ACC112 (cell line): ENCODE measurements around the gene ANKFY1.

Source experiments
- H2AFZ ChIP-seq: fragments of 200-600 bp; sonication (generic); one replicate; pipeline ENCODE4 v1.6.0; 2017; ENCODE audit warnings: antibody characterized with exemption, low read length; ENCODE audit not compliant: unreplicated experiment
- H3K27ac ChIP-seq: fragments of 200-600 bp; sonication (generic); 2 replicates; pipeline ENCODE4 v1.5.1; 2014; ENCODE audit warnings: low read depth, mild to moderate bottlenecking, antibody characterized with exemption, low read length, moderate library complexity
- H3K27me3 ChIP-seq: fragments of 200-600 bp; sonication (generic); 2 replicates; pipeline ENCODE4 v1.6.1; 2014; ENCODE audit warnings: mild to moderate bottlenecking, antibody characterized with exemption, low read length, moderate library complexity, mixed read lengths; ENCODE audit not compliant: insufficient read depth
- H3K36me3 ChIP-seq: fragments of 200-600 bp; sonication (generic); 2 replicates; pipeline ENCODE4 v1.6.1; 2016; ENCODE audit warnings: mild to moderate bottlenecking, antibody characterized with exemption, low read length, moderate library complexity, mixed read lengths; ENCODE audit not compliant: insufficient read depth
- H3K4me1 ChIP-seq: fragments of 200-600 bp; sonication (generic); one replicate; pipeline ENCODE4 v1.6.1; 2016; ENCODE audit warnings: low read length, mixed read lengths; ENCODE audit not compliant: insufficient read depth, unreplicated experiment, control insufficient read depth
- H3K4me3 ChIP-seq: fragments of 200-600 bp; sonication (generic); 2 replicates; pipeline ENCODE4 v1.5.1; 2014; ENCODE audit warnings: mild to moderate bottlenecking, low read depth, low read length
- H3K79me2 ChIP-seq: fragments of 200-600 bp; sonication (generic); one replicate; pipeline ENCODE4 v1.6.0; 2016; ENCODE audit warnings: low read length; ENCODE audit not compliant: control insufficient read depth, unreplicated experiment, insufficient read depth

Gene ANKFY1

GRCh38 chr17:4295686-4296085 lies 31.9 kb upstream of the ANKFY1 start:
- Histone ChIP-seq H3K79me2 (peaks cover 17% of the 10 kb centered on the region), H3K27me3 (no peaks in the 10 kb centered on the region), H3K4me1 (peaks cover 5% of the 10 kb centered on the region), H3K36me3 (no peaks in the 10 kb centered on the region), H3K27ac (no peak overlapping the region), H2AFZ (no peak overlapping the region), H3K4me3 (no peak overlapping the region)

DNA sequence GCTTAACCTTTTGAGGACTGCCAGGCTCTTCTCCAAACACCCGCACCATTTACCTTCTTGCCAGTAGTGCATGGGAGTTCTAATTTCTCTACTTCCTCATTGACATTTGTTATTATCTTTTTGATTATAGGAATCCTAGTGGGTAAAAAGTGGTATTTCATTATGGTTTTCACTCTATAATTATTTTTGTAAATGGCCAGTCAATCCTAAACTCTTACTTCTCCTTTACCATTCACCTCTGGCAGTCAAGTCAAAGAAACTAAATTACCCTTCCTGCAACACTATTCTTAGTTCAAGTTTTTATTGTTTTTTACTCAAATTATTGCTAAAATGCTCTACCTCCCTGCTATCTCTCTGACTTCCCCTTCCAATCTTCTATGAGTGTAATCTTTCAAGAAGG lies 29.8 kb upstream of the ANKFY1 start:
- Histone ChIP-seq H2AFZ (no peak overlapping the region), H3K4me3 (no peak overlapping the region), H3K27me3 (no peaks in the 10 kb centered on the region), H3K79me2 (peaks cover 20% of the 10 kb centered on the region), H3K36me3 (peaks cover 4% of the 10 kb centered on the region), H3K27ac (no peak overlapping the region), H3K4me1 (peaks cover 5% of the 10 kb centered on the region)

- Histone ChIP-seq H3K36me3 (peaks cover 5% of the 10 kb centered on the region), H2AFZ (no peak overlapping the region), H3K79me2 (peaks cover 6% of the 10 kb centered on the region), H3K4me1 (no peaks in the 10 kb centered on the region), H3K27me3 (no peaks in the 10 kb centered on the region), H3K4me3 (no peak overlapping the region), H3K27ac (no peak overlapping the region)
Measured at GRCh38 chr17:4287710-4288109, 23.9 kb upstream of the ANKFY1 start.

- Histone ChIP-seq H3K79me2 (peaks cover 14% of the 10 kb centered on the region), H3K4me3 (no peak overlapping the region), H3K27ac (no peak overlapping the region), H3K27me3 (no peaks in the 10 kb centered on the region), H3K36me3 (peaks cover 18% of the 10 kb centered on the region), H3K4me1 (peaks cover 4% of the 10 kb centered on the region), H2AFZ (no peak overlapping the region)
Measured at GRCh38 chr17:4276514-4276913, 12.7 kb upstream of the ANKFY1 start.

GRCh38 chr17:4272972-4273368 lies 9.2 kb upstream of the ANKFY1 start:
- peaks cover 36% of the 10 kb centered on the region for H3K36me3 ChIP-seq
- H3K4me1 ChIP-seq = peaks cover 4% of the 10 kb centered on the region
- H2AFZ ChIP-seq = no peak overlapping the region
- H3K27ac ChIP-seq = no peak overlapping the region
- H3K27me3 ChIP-seq = no peaks in the 10 kb centered on the region
- no peak overlapping the region for H3K4me3 ChIP-seq
- H3K79me2 ChIP-seq = peaks cover 14% of the 10 kb centered on the region

DNA sequence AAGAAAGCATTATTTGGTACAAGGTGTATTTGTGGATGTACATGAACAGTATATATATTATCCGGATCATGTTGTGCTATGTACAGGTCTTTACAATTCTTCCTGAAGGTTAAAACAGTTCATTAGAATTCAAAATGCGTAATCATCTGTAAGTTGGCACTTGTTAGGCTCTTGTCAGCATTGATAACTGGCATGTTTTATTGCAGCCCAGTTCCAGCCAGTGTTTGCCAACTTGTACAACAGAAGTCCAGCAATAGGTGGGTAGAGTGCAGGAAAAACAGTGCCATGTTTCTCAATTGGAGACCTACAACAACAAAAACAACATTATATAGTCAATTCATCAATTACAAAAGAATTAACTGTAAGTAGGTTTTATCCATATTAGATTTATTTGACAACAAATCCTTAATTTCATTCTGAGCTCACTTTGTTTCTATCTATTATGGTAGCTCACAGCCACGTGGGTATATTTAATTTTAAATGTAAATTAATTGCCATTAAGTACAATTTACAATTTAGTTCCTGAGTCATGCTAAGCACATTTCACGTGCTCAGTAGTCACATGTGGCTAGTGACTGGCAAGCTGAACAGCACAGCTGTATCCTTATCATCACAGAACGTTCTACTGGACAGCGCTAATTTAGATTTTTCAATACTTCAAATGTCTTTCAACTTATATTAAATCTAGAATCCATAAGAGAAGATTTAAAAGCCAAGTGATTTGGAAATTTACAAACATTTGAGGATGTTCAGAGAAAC lies 8.6 kb upstream of the ANKFY1 start:
- H3K27ac ChIP-seq = no peak overlapping the region
- peaks cover 8% of the 10 kb centered on the region for H3K79me2 ChIP-seq
- no peak overlapping the region for H3K4me3 ChIP-seq
- no peak overlapping the region for H2AFZ ChIP-seq
- H3K4me1 ChIP-seq = peaks cover 4% of the 10 kb centered on the region
- H3K27me3 ChIP-seq = no peaks in the 10 kb centered on the region
- peaks cover 39% of the 10 kb centered on the region for H3K36me3 ChIP-seq

- Histone ChIP-seq H3K4me1 (no peaks in the 10 kb centered on the region), H3K79me2 (no peaks in the 10 kb centered on the region), H3K4me3 (no peak overlapping the region), H3K27me3 (no peaks in the 10 kb centered on the region), H2AFZ (no peak overlapping the region), H3K36me3 (peaks cover 33% of the 10 kb centered on the region), H3K27ac (no peak overlapping the region)
Measured at GRCh38 chr17:4270736-4271135, 7.0 kb upstream of the ANKFY1 start.

DNA sequence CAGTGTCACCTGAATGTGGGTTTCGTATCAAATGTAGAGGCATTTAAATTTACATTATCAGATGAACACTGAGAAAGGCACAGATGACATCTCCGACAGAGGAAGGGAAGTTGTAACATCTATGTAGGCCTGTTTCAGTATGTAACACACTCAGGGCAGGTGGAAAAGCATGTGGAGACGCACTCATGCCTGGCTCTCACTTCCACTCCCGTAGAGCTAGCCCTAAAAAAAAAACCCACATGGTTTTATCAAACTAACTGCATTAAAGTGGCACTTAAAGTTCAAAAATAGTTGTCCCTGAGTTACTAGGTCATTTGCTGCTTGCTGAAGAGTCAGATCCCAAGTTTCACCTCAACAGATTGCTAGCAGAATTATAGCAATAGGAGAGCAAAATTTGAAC lies 6.1 kb upstream of the ANKFY1 start:
- Histone ChIP-seq H3K4me1 (no peaks in the 10 kb centered on the region), H3K27me3 (no peaks in the 10 kb centered on the region), H3K27ac (no peak overlapping the region), H3K36me3 (peaks cover 33% of the 10 kb centered on the region), H3K4me3 (no peak overlapping the region), H3K79me2 (no peaks in the 10 kb centered on the region), H2AFZ (no peak overlapping the region)

DNA sequence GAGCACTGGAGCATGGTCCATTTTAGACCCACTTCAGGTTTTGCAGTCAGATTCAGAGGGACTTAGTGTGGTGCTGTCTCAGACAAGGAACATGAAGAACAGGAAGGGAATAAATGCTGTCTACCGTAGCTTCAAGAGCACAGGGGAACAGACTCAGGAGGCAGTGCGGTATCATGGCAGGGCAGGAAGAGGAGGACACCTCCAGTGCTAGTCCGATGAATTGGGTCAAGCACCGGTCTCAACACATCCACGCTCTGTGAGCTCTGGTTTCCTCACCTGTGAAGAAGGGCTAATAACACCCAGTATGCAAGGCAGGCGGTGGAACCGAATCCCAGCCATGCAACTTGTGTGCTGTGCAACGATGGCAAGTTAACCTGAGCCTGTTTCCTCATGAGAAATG lies 3.6 kb upstream of the ANKFY1 start:
- Histone ChIP-seq H3K4me1 (peaks cover 5% of the 10 kb centered on the region), H3K27ac (no peak overlapping the region), H3K36me3 (peaks cover 33% of the 10 kb centered on the region), H3K27me3 (no peaks in the 10 kb centered on the region), H3K79me2 (peaks cover 12% of the 10 kb centered on the region), H2AFZ (no peak overlapping the region), H3K4me3 (no peak overlapping the region)

GRCh38 chr17:4266550-4266949 lies 2.8 kb upstream of the ANKFY1 start:
- H3K36me3 ChIP-seq = peaks cover 30% of the 10 kb centered on the region
- H3K27ac ChIP-seq = no peak overlapping the region
- H3K27me3 ChIP-seq = no peaks in the 10 kb centered on the region
- H3K79me2 ChIP-seq = peaks cover 21% of the 10 kb centered on the region
- peaks cover 8% of the 10 kb centered on the region for H3K4me1 ChIP-seq
- no peak overlapping the region for H3K4me3 ChIP-seq
- H2AFZ ChIP-seq = no peak overlapping the region

- peak overlapping the region; percentile 42 for H3K27ac ChIP-seq
- peaks cover 56% of the 10 kb centered on the region for H3K79me2 ChIP-seq
- H3K27me3 ChIP-seq = no peaks in the 10 kb centered on the region
Measured at GRCh38 chr17:4262703-4263102, 1.1 kb downstream of the ANKFY1 start.

More at GRCh38 chr17:4262703-4263102, 1.1 kb downstream of the ANKFY1 start:
- H3K4me3 ChIP-seq = peak overlapping the region; percentile 100
- H2AFZ ChIP-seq = peak overlapping the region; percentile 88
- H3K4me1 ChIP-seq = peaks cover 8% of the 10 kb centered on the region
- H3K36me3 ChIP-seq = peaks cover 39% of the 10 kb centered on the region
